NAMALWA (cell line): ENCODE results near the gene WWOX.

Source experiments
- DNase-seq: peaks from one replicate; pipeline ENCODE4 v3.0.0-alpha.2; 2015; ENCODE audit warnings: low spot score

WWOX gene

DNA sequence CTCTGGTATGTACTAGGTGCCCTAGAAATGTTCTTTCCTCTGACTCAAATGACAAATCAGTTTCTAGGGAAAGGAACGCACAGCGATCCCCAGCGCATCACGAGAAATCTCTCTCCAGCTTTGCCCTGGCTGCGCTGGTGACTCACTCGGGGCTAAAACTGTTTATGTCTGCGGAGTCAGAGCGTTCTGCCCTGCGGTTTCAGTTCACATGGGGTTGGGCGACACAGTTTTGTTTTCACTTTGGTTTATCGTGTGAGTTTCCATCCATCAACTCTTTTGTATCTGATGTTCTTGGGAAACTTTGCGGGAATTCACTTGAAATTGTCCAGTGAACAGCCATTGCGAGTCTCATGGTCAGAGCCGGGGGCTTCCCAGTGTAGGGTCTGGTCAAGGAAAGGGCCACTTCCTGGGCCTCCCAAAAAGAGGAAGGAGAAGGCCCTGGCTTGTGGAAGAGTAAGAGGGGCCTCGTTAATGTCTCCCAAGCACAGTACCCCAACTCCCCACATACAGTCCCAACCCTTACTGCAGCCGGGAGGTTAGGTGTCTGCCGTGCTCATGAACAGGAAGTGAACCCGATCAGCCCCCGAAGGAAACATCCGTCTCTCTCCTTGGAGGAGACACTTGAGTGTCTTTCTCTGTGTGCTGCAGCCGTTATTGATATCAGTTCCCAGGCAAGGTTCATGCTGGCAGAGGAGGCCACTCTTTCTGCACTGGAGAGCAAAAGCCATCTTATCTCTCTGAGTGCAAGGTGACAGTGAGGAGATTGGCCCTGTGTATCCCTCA, 643.2 kb downstream of the WWOX start:
- no peak for DNase-seq

DNA sequence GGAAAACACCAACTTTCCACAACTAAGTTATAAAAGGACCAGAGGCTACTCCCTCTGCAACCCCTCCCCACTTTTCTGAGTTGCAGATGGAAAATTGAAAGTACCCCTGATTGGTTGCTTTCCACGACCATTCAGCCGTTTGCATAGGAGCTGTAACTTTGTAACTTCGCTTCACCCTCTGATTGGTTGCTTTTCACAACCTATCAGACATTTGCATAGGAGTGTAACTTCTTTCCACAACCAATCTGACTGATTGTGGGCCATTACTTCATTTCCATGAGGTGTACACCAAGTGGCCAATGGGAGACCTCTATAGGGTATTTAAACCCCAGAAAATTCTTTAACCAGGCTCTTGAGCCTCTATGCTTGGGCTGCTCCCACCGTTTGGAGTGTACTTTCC, 644.1 kb downstream of the WWOX start:
- DNase-seq = no peak

GRCh38 chr16:78744099-78744498, 644.6 kb downstream of the WWOX start:
- DNase-seq = no peak

DNA sequence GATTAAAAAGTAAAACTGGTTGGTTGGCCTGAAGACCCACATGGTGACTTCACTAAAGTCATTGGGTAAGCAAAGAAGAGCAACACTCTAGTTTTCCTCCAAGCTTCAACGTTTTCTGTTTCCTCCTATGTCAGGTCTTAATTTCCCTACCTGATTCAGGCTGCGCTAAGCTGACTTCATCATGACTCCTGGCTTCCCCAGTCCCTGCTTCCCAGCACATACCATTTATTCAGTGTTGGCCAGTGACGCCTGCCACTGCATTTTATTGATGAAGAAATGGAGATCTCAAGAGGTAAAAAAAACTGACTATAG, 645.3 kb downstream of the WWOX start:
- DNase-seq = no peak

DNA sequence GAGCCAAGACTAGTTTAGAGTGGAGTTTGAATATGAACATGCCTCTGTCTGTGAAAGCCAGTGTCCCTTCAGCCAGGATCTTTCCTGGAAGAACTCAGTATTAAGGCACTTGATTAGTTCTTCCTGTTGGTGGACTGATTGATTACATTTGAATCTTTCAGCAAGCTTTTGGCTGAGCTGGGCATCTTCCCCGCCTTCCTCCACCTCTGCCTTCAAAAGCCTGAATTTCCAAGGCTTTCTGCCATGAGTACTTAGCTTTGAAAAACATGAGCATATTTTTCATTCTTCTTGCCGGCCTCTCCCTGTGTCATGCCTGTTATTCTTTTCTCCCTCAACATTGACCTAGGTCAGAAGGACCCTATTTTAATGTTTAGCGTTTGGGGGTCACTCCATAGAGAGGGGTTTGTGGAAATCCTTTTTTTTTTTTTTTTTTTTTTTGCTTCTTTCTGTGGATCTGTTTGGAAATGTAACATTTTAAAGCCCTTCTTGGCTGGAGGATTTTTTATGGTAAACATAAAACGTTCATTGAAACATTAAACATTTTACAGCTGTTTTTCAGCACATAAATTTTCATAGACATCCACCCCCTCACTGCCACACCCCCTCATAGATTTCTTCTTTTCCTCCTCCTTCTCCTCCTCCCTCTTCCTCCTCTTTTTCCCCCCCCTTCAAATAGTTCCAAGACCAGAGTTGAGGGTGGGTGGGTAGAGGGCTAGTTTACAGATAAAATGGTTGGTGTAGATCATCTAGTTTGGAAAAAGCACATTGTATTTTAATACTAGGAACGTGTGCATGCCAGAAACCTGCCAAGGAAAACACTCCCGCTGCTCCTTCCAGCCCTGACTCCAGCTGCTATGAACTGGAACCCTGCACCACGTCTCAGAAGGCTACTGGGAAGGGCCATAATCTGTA, 645.9 kb downstream of the WWOX start:
- DNase-seq = no peak

GRCh38 chr16:78746718-78747117, 647.3 kb downstream of the WWOX start:
- DNase-seq = no peak

GRCh38 chr16:78748220-78748929, 648.9 kb downstream of the WWOX start:
- no peak for DNase-seq

- no peak for DNase-seq
Measured at GRCh38 chr16:78749745-78750268, 650.4 kb downstream of the WWOX start.

DNA sequence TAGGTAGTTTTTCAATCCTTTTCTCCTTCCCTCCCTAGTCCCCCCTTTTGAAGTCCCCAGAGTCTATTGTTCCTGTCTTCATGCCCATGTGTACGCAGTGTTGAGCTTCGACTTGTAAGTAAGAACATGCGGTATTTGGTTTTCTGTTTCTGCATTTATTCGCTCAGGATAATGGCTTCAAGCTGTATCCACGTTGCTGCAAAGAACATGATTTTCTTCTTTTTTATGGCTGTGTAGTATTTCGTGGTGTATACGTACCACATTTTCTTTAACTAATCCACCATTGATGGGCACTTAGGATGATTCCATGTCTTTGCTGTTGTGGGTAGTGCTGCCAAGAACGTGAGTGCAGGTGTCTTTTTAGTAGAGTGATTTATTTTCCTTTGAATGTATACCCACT, 651.2 kb downstream of the WWOX start:
- DNase-seq = no peak

DNA sequence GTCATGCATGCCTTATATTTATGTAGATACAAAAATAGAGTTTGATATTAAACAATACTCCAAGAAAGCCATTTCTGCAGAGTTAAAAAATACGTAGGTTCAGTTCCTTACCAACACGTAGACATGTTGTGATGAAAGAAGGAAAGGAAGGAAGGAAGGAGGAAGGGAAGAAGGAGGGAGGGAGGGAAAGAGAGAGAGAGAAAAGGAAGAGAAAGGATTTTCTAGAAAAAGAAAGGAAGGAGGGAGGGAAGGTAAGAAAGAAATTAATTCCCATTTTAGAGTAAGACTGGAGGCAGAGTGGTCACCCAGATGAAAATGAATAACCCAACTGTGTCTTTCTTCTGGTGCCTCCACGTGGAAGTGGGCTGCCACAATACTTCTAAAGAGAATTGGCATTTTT, 652.1 kb downstream of the WWOX start:
- no peak for DNase-seq

- DNase-seq = no peak
Measured at GRCh38 chr16:78754713-78755112, 655.3 kb downstream of the WWOX start.

GRCh38 chr16:78755751-78756661, 656.6 kb downstream of the WWOX start:
- no peak for DNase-seq

DNA sequence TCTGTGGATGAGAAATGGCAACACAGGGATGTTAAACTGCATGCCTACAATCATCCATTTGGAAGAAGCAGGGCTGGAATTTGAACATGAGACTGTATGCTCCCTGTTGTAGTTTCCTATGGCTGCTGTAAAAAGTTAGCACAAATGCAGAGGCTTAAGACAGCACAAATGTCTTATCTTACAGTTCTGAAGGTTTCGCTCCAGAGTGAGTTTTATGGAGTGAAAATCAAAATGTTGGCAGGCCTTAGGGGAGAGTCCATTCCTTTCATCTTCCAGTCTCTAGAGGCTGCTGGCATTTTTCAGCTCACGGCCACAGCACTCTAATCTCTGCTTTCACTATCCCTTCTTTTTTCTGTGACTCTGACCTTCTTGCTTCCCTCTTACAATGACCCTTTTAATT, 660.1 kb downstream of the WWOX start:
- no peak for DNase-seq

GRCh38 chr16:78760611-78761010, 661.2 kb downstream of the WWOX start:
- no peak for DNase-seq

DNA sequence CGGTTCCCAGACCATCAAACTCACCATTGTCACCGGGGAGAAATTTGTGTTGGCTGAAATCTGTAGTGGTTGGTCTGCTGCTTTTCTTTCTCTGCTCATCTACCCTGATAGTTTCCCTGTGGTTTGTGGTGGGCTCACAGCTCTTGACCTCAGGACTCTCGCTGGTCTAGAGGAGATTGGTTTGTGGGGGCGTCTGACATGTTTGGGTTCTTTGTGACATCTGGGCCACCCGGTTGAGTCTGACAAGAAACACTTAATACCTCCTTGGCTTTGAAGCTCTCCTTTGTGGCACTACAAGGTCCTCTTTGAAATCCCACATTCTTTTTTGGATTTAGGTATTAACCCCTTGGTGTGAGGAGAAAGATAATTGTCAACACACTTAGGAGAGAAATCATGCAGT, 662.0 kb downstream of the WWOX start:
- DNase-seq = no peak

- no peak for DNase-seq
Measured at GRCh38 chr16:78762222-78762621, 662.8 kb downstream of the WWOX start.

GRCh38 chr16:78763821-78764440, 664.5 kb downstream of the WWOX start:
- no peak for DNase-seq

GRCh38 chr16:78764478-78764877, 665.0 kb downstream of the WWOX start:
- DNase-seq = no peak

- DNase-seq = no peak
Measured at GRCh38 chr16:78768226-78768625, 668.8 kb downstream of the WWOX start.

- DNase-seq = no peak
Measured at GRCh38 chr16:78768718-78769117, 669.3 kb downstream of the WWOX start.
